Germinal center (tissue), 1 donor: ENCODE results near the gene URB1.
"Not testable (repeated sequence)": the region's sequence is repeated elsewhere in the genome, so short reads cannot be mapped to it uniquely, and the experiment has no call there.

Experiments used
- DNase-seq: peaks from one replicate; pipeline ENCODE4 v3.0.0; 2012; ENCODE audit warnings: mixed read lengths, low spot score

Gene URB1

GRCh38 chr21:32372755-32373154 lies 20.1 kb downstream of the URB1 start:
- DNase-seq, result no peak

GRCh38 chr21:32371913-32372314 lies 20.9 kb downstream of the URB1 start:
- no peak for DNase-seq

- no peak for DNase-seq
These were observed 21.6 kb downstream of the URB1 start for GRCh38 chr21:32370998-32371766.

- DNase-seq, result not testable (repeated sequence)
These were observed 23.9 kb downstream of the URB1 start for GRCh38 chr21:32368961-32369360.

- DNase-seq, result no peak
These were observed 24.4 kb downstream of the URB1 start for GRCh38 chr21:32368386-32368785.

- no peak for DNase-seq
These were observed 25.7 kb downstream of the URB1 start for GRCh38 chr21:32367158-32367557.

GRCh38 chr21:32366191-32366590 lies 26.6 kb downstream of the URB1 start:
- no peak for DNase-seq

GRCh38 chr21:32364796-32365195 lies 28.0 kb downstream of the URB1 start:
- no peak for DNase-seq

GRCh38 chr21:32364387-32364786 lies 28.4 kb downstream of the URB1 start:
- DNase-seq, result no peak

GRCh38 chr21:32360401-32360975 lies 32.3 kb downstream of the URB1 start:
- DNase-seq, result no peak

- DNase-seq, result no peak
These were observed 33.0 kb downstream of the URB1 start for GRCh38 chr21:32359719-32360260.

- no peak for DNase-seq
These were observed 35.9 kb downstream of the URB1 start for GRCh38 chr21:32356874-32357395.

- no peak for DNase-seq
These were observed 39.7 kb downstream of the URB1 start for GRCh38 chr21:32353002-32353711.

- DNase-seq, result no peak
These were observed 40.3 kb downstream of the URB1 start for GRCh38 chr21:32352526-32352925.

GRCh38 chr21:32351428-32351827 lies 41.4 kb downstream of the URB1 start:
- DNase-seq, result no peak

GRCh38 chr21:32350981-32351380 lies 41.8 kb downstream of the URB1 start:
- no peak for DNase-seq

GRCh38 chr21:32350211-32350980 lies 42.4 kb downstream of the URB1 start:
- DNase-seq, result no peak

GRCh38 chr21:32349333-32349944 lies 43.4 kb downstream of the URB1 start:
- no peak for DNase-seq

- DNase-seq, result no peak
These were observed 44.0 kb downstream of the URB1 start for GRCh38 chr21:32348604-32349332.

- no peak for DNase-seq
These were observed 44.8 kb downstream of the URB1 start for GRCh38 chr21:32347977-32348376.

- DNase-seq, result no peak
These were observed 45.5 kb downstream of the URB1 start for GRCh38 chr21:32347351-32347750.
